ENCODE measurements around the gene ZMAT5.

ZMAT5 gene

DNA sequence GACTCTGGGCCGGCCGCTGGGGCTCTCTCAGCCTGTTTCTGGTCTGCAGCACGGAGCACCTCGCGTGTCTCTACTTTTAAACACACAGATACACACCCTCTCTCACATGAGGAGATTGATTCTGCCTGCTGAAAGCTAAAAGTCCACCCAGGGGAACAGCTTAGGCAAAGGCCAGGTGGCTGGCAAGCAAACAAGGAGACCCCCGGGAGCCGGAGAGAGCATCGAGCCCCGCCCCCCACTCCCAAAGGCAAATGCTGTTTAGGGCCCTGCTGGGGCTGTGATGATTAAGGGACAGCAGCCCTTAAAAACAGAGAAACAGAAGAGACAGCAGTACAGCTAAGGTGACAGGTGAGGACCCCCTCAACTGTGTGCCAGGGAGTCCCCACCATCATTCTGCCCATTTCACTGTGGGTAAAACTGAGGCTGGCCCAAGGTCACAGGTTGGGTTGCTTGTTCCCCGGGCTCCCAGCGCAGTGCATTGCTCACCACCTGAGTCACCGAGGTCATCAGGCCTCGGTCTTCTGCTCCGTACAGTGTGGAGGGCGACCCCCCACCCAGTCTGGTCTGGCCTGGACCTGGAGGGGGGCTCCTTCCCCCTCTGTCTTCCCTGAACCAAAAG lies 40.2 kb downstream of the ZMAT5 start:
- no peak for DNase-seq

DNA sequence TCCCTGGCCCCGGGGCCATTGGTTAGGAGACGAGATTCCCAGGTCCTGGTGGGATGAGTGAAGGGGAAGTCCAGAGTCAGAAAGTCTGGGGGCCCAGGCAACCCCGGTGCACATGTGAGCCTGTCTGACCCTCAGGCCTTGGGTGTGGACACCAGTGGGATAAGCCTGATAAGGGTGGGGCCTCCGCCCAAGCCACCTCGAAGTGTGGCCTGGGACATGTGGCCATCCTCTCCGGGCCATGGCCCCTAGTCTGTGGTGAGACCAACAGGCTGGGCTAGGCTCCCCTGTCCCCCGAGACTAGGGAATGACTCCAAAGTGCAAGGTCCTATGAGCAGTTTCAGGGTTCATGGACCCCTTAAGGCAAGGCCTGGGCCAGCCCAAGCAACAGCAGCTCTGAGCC lies 40.7 kb downstream of the ZMAT5 start:
- no peak for DNase-seq

- no peak for DNase-seq
Measured at GRCh38 chr22:29724843-29725242, 42.0 kb downstream of the ZMAT5 start.

- DNase-seq = no peak
Measured at GRCh38 chr22:29723766-29724165, 43.0 kb downstream of the ZMAT5 start.

DNA sequence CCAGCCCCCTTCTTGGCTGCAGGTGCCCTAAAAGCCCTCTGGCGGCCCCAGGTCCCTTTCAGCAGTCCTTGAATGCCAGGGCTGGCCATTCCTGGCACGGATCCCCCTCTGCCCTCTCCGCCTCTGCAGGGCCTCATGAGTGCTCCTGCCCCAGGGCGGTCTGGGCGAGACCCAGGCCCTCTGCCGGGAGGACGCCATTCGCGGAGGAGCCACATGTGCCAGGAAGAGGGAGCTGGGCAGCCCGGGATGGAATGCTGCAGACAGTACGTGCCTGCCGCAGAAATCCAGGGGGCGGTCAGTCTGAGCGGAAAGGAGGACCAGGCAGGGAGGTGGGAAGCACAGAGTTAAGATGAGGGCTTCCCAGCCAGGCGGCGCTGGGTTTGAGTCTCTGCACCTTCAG lies 44.2 kb downstream of the ZMAT5 start:
- DNase-seq = no peak

GRCh38 chr22:29722151-29722550 lies 44.7 kb downstream of the ZMAT5 start:
- no peak for DNase-seq

- DNase-seq = no peak
Measured at GRCh38 chr22:29720811-29721323, 45.9 kb downstream of the ZMAT5 start.

- no peak for DNase-seq
Measured at GRCh38 chr22:29719899-29720645, 46.7 kb downstream of the ZMAT5 start, which contains the start of gene CABP7. Gene CABP7 (plus strand): TSS chr22:29720003. CDS start chr22:29720425, 422 bp downstream.

DNA sequence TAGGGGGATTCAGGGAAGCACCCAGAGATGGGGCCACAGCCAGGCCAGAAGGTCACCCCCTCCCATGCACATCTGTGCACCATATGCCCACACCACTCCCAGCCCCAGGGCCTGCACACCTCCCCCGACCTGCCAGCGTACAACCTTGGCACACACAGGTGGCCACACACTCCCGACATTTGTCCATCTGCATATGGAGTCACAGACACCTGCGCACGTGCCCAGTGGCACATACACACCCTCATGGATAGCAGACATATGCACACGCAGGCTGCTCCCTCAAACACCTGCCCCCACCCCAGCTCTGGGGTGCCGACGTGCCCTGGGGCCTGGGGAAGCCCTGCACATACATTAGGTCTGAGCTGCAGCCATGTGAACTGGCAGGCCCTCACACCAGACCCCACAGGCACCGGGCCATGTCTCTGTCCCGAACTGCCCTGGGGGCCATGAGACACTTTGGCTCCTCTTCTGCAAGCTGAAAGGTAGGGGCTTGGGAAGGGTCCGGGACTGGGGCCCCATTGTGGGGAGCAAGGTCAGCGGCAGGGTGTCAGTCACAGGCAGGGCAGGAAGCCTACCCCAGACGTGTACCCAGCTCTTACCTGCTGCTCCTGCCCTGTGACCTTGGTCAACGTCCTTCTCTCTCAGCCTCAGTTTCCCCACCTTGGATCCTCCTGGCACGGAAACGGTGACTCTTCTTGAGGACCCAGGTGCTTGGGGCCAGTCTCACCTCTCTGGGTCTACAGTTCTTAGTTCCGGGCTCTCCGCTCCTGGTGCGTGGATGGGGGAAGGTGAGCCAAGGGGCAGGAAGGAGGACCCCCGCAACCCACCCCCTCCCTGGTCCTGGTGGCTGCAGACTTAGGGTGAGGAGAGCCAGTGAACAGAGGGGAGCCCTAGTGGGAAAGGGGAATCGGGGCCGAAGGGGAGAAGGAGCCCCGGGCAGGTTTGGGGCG lies 47.6 kb downstream of the ZMAT5 start:
- DNase-seq = no peak

DNA sequence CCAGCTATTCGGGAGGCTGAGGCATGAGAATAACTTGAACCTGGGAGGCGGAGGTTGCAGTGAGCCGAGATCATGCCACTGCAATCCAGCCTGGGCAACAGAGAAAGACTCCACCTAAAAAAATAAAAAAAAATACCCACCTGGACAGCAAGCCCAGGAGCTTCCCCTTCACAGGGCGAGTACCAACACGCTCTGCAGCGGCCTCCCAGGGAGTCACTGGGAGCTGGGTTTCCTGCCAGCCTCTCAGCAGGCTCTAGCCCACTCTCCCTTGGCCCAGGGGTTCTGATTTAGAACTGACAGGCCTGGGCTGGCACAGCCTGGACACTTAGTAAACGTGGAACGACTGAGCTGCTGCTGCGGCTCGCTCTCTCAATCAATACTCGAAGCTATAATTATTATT lies 49.0 kb downstream of the ZMAT5 start:
- DNase-seq = no peak

GRCh38 chr22:29716814-29717545 lies 49.8 kb downstream of the ZMAT5 start:
- no peak for DNase-seq

DNA sequence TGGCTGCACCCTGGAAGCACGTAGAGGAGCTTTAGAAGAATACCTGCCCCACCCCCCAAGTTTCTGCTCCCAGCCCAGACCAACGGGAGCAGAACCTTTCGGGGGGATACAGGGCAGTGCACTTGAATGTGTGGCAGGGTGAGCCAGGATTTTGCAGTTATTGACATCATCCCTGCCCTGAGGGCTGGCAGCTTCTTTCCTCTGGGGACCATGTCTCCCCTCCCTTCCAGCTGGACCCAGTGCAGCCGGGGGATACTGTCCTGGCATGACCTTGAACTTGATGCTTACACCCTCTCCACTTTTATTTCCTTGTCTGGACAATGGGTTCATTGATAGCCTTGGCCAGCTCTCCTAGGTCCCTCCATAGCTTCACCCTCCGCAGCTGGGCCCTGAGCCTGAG lies 51.1 kb downstream of the ZMAT5 start:
- DNase-seq = no peak

DNA sequence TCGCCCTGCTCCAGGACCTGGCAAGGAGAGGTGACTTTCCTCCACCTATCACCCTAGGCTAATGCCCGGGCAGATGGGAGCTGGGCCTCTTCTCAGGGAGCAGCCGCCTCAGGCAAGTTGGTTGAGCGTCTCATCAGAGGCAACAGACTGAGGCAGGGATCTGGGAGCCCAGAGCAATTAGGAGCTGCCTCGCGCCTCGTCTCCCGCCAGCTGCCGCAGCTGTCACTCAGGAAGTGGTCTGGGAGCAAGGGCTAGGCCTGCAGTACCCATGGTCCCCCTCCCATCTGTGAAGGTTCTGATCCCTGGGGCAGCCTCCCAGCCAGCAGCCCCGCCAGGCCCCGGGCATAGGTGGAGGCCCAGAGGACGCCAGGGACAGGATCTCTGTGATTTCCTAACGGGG lies 51.6 kb downstream of the ZMAT5 start:
- no peak for DNase-seq

- DNase-seq = no peak
Measured at GRCh38 chr22:29713156-29713727, 53.6 kb downstream of the ZMAT5 start.

- DNase-seq = no peak
Measured at GRCh38 chr22:29712119-29712518, 54.7 kb downstream of the ZMAT5 start.

DNA sequence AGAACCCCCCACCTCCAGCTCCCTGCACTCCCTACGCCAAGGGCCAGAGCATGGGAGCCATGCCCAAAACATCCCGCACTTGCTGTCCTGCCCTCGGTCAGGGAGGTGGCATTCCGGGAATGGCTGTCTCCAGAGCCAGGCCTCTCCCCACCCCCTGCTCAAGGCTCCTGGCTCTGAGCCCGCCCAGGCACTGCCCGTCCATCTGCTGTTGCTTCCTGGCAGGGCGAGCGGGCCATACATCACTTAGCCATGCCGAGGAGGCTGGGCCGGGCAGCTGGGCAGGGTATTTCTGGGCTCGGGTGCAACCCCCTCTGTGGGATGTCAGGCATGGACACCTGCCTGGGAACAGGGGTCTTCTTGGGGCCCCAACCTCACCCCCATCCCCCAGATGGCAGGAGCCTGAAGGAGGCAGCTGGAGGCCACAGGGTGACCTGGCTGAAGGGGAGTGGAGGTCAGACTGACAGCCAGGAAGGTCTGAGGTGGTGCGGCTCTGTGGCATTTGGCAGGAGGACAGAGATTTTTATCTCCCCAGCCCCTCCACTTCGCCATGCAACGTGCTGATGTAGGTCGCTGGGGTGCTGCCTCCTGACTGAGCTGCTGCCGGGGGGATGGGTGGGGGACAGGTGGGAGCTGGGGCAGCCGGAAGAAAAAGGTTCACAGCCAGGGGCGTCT lies 55.7 kb downstream of the ZMAT5 start:
- DNase-seq = no peak

DNA sequence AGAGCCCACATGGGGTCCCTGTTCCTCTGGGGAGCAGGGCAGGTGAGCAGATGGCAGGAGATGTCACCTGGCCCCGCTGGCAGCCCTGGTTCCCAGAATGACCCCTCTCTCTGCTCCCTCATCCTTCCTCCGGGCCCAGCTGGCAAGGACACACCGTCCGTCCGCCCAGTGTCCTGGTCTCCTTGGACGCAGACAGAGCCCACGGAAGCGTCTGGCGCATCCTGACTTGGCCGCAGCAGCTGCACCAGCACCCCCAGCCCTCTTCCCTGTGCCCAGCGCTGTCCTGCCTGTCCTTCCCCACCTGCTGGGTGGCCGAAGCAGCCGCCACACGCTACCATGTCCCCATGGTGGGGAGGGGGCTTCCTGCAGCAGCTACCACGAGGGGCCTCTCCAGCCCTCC lies 56.6 kb downstream of the ZMAT5 start:
- no peak for DNase-seq

DNA sequence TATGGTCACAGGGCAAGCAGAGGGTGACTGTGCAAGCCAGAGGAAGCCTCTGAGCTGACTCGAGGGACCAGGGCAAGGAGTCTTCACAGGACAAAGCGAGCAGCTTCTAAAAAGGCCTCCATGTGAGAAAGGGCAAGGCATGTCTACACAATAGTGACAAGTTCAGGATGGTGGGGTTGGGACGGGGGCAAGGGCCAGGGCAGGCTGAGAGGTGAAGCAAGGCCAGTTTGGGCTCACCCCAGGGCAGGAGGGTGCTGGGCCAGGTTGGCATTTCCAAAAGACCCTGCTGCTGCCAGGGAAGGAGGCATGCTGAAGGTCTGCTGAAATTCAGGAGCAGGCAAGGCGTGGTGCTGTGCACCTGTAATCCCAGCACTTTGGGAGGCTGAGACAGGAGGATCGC lies 59.3 kb downstream of the ZMAT5 start:
- DNase-seq = no peak

DNA sequence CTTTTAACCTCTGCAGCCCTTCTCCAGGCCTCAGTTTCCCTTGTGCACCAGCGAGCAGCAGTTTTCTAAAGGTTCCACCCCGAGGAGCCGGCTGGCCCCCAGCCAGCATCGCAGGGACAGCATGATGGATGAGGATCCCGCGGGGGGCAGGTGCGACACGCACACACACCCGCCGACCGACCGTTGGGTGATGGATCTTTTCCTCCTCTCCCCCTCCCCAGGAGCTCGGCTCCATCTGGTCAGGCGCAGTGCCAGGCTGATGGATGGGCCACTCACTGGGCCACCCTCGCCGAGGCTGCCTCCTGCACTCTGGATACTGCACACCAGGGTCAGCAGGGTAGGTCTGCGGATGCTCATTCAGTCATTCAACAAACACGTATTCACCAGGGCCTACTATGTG lies 59.8 kb downstream of the ZMAT5 start:
- DNase-seq = no peak

- DNase-seq = no peak
Measured at GRCh38 chr22:29706486-29706885, 60.3 kb downstream of the ZMAT5 start.

GRCh38 chr22:29705651-29706050 lies 61.2 kb downstream of the ZMAT5 start:
- DNase-seq = no peak
